Measurements from ENCODE around the gene PLPP4.

DNA sequence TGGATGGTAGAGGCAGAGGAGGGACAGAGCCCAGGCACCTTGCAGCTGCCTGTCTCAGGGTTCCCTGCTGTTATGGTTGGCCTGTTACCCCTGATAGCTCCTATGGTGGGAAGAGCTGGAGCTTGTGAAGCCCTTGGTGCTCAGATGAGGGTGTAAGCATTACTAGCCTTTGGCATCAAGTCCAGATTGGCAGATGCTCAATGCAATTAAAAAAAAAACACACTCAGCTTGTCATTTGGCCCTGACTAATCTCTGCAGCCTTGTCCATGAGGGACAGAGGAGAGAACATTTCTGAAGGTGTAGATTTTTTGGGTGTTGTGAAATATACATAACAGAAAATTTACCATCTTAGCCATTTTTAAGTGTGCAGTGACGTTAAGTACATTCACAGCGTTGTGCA is 86.3 kb downstream of the PLPP4 start:
- no peak for TF ChIP-seq CTCF (IDR thresholded peaks at IDR 0.05; ENCODE audit: insufficient read depth, low read length, poor library complexity, severe bottlenecking)
- TF ChIP-seq EZH2phosphoT487 (conservative IDR thresholded peaks at IDR 0.05; ENCODE audit: low read length) = no peak

Measured in SU-DHL-6 (cell line).